ENCODE measurements around the gene UROC1.

Gene UROC1

DNA sequence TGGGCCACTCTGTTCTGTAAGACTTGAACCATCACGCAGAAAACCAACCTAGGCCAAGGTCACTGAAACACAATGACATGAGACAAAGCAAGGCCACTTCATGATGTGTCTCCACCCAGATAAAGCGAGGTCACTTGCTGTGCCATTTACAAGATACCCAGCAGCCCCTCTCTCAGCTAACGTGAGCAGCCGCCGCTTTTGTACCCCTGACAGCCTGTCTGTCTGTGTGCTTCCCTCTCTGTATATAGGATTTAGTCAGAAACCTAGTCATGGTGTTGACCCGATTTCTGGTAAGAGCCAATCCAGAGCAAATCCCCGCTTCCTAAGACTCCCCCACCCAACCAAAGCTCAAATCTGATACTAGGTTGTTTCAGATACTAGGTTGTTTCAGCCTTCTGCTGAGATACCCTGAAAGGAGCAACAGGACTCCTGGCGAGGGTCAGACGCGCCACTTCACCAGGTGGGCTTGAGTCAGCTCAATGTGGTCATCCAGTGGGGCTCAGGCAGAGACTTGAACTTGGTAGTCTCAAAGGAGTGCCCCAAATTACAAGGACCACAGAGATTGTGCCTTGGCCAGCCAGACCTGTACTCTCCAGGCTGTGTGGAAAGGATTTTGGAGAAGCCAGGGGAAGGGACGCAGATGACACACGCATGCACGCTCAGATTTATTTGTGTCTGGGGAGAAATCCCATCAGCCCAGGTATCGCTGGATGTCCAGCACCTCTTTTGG lies 38.8 kb downstream of the UROC1 start:
- DNase-seq (ENCODE audit: low read depth): no peak

DNA sequence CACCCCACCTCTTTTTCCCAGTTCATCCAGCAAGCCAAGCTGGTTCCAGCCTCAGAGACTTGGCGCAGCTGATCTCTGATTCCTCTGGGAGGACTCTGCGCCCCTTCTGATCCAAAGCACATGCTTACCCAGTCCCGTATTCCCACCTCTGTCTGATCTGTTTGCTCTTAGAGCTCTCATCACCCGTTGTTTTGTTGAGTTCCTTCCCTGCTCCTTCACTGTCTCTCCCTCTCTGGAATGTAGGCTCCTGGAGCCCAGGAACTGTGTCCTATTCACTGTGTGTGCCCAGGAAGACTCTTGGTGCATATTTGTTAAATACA lies 40.6 kb downstream of the UROC1 start:
- DNase-seq (ENCODE audit: low read depth): no peak

DNA sequence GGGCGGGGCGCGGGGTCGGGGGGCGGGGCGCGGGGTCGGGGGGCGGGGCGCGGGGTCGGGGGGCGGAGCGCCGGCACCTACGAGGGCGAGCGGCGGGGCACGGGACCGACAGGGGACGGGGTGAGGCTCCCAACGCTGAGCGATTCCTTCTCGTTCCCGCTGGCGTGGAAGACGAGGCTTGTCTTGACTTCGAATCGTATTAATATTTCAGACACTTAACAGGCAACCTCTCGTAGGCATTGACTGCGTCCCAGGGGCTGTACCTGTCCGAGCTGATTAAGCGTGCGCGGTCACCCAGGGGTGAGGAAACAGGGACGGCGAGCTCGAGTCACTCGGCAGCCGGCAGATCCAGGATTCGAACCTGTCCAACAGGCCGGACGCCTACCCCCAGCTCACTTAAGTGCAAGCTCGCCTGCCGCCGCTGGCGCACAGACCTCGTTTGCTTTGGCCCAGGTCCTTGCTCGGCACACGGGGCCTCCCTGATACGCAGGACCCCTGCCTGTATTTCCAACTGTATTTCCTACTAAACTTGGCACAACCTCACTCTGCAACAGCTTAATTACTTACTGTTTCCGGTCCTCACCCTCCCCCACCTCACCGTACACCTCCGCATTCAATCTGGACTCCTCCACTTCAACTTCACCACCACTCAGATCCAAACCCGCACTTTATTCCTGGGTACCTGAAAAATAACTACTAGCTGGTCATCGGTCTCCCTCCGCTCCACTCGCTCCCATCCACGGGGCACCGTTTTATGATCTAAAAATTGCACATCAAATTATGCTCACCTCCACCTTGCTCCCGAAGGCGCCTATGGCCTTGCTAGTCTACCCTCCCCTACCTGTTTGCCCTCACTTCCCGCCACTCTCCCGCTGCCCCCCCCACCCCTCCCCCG lies 41.2 kb downstream of the UROC1 start:
- DNase-seq (ENCODE audit: low read depth): peak; percentile 43

DNA sequence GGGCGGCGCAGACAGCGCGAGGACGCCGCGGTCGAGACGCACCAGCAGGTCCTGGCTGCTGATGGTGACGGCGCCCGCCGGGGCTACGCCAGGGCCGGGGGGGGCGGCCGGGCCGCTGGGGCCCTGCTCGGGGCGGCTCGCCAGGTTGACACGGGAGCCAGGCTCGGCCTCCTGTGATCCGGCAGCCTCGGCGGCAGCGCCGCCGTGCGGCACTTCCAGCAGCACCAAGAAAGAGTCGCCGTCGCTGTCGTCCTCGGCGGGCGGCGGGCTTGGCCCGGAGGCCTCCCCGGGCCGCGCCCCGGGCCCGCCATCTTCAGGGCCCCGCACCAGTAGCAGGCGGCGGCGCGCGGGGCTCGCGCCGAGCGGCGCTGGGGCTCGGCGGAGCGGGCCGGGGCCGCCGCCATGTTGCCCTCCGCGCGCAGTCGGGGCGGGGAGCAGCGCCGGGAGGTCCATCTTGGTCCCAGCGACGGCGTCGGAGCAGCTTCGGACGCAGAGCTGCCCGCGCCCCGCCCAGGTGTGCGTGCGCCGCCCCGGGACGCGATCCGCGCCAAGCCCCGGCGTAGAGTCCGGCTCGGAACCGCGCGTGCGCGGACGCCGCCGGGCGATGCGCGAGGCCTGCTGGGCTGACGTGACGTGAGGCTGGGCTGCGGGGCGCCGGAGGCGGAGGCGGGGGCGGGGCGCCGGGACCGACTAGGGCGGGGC lies 42.0 kb downstream of the UROC1 start, which contains the start of gene ZXDC:
Gene ZXDC, minus strand, starts transcription at position 479 of the 702 bp plus-strand sequence. Its CDS starts 26 bp downstream, at position 453.
- peak; percentile 92 for DNase-seq (ENCODE audit: low read depth)

DNA sequence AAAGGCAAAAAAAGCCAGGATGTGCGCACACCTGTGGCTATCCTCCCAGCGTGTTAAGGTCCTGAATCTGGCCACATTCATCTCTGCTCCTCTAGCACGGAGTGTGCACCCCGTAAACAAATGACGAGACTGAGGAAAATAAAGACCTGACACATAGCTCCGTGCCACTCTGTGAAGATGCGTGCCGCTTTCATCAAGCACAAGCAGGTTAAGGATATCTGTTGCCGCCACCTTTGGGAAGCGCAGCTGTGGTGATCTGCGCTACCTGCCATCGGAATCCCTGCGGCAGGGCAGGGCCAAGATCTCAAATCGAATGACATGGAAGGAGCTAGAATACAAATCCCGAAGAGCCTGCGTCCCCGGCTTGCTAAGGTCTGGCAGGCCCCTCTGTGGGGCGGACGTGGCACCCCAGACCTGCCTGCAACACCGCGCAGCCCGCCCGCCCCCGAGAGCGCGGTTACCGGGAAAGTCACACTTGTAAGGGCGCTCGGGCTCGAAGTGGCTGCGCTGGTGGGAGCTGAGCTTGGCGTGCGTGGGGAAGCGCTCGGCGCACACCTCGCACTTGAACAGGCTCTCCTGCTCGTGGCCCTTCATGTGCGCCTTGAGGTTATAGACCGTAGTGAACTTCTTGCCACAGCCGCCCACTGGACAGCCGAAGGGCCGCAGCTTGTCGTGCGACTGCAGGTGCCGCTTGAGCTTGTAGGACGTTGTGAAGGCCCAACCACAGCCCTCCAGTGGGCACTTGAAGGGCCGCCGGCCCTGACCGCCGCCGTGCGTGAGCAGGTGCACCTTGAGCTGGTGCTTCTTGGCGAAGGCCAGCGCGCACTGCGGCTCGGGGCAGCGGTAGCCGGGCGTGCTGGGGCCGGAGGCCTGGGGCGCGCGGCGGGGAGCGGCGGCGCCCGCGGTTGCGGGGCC lies 42.8 kb downstream of the UROC1 start:
- DNase-seq (ENCODE audit: low read depth): peak; percentile 53

DNA sequence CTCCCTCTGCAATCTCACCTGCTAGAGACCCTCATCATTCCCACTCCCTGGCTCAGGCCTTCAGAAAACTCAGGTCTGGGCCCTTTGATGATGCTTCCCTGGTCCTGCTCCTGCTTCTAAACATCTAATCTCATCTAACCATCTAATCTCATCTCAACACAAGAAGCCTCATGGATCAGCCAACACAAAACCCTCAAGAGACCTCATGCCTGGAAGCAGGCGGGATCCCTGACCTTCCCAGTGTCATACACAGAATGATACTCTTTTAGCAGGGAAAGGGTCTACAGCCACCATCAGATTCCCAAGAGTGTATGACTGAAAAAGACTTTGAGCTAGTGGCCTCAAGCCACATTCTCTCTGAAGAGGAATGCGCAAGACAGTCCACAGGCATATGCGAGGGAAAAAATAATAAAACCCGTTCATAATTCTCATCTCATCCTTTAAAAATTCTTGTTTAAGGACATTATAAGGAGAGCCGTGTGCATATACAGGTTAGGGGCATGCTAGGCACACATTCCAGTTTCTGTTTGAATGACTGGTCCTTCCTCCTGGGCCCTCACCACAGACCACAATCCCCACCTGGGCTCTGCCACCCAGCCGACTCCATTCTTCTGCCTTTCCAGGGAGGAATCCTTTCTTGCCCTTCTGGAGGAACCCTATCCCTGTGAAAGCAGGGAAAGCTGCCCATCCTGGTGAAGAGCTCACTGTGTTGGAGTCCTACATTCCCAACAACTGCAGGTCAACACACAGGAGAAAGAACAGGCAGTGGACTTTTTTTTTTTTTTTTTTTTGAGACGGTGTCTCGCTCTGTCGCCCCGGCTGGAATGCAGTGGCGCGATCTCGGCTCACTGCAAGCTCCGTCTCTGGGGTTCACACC lies 44.0 kb downstream of the UROC1 start:
- no peak for DNase-seq (ENCODE audit: low read depth)

DNA sequence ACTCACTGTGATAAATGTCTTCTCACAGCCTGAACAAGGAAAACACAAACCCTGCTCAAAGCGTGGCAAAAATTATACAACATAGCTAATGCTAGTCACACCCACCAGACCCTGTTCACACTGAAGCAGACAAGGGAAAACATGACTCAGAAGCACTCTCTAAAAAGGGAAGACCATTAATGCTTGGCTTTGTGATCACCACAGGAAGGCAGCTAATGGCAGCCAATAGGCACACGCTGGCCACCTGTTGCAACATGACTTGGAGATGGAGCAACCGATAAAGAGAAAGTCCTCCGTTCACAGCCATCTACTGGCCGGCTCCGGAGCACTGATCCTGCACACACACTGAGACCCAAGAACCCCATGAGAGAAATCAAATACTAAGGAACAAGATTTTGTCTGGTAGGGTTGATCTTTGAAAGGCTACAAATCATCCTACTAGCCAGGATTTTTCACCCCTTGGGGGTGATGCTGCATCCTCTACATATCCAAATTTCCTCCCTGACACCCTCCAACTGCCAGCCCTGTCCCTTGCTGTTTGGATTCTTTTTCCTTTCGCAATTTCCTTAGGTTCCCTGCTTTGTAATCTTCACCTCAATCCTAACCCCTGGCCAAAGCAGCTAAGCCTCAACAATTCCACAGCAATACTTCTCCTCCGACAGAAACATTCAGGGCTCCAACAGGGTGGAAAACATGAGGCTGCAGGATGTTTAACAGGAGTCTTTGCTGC lies 45.1 kb downstream of the UROC1 start:
- peak; percentile 97 for DNase-seq (ENCODE audit: low read depth)

DNA sequence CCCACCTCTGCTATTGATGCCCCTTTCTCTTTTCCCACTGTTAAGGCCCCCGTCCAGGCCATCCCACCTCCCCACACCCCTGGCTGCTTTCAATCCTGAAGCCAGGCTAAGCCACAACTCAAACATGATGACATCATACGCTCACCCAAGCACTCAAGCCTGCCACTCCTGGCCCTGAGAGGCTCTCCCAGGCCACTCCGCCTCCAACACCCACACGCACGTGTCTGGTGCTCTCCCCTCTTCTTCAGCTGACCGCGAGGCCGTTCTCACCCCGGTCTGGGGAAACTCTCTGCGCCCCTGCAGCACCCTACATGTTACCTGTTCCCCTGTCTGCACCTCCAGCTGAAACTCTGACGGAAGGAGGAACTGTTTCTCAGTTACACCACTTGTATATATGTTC lies 48.1 kb downstream of the UROC1 start:
- DNase-seq (ENCODE audit: low read depth): no peak

DNA sequence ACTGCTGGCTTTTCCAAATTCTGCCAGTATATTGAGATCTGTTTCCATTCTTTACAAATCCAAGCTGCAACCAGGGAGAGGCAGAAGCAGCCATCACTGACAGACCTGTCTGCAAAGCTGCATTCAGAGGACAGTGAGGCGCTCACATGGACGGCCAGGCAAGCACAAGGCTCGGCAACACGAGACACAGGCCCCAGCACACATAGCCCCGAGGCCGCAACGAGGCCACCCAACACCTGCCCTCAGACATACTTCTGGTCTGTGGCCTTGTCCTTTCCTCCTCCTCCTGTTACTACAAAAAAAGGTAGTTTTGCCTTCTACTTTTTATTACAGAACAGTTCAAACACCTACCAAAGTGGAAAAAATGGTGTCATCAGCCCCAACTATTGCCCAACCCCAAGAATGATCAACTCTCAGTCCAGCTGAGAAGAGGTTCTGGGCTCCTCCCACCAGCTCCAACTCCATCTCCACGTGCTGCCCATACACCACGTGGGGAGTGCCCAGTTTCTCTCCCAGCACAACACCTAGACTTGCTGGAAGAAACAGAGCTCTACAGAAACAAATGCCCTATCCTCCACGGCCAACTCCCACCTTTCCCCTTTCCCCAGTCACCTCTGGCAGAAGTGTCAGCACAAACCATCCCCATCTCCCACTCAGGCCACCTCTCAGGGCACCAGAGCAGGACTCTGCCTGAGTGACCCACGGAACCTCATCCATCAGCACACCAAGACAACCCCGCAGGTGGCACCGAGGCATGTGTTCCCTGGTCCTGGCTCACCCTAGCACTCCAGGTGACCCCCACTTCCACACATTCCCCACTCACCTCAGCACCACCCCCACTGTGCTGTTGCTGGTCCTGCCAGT lies 49.3 kb downstream of the UROC1 start:
- peak; percentile 62 for DNase-seq (ENCODE audit: low read depth)

DNA sequence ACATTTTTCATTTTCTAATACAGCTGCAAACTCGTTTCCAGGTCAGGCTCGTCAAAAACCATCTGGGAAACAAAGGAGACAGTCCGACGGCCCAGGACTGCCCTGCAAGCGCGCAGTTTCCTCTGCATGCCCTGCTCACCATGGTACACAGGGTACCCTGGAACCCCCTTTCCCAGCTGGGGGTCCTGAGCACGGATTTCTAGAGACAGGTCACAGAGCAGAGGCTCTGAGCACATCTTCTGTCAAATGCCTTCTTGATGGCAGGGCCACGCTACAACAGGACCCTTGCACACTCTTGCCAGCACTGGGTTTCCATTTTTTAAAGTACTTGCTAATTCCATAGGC lies 50.0 kb downstream of the UROC1 start:
- DNase-seq (ENCODE audit: low read depth): no peak

DNA sequence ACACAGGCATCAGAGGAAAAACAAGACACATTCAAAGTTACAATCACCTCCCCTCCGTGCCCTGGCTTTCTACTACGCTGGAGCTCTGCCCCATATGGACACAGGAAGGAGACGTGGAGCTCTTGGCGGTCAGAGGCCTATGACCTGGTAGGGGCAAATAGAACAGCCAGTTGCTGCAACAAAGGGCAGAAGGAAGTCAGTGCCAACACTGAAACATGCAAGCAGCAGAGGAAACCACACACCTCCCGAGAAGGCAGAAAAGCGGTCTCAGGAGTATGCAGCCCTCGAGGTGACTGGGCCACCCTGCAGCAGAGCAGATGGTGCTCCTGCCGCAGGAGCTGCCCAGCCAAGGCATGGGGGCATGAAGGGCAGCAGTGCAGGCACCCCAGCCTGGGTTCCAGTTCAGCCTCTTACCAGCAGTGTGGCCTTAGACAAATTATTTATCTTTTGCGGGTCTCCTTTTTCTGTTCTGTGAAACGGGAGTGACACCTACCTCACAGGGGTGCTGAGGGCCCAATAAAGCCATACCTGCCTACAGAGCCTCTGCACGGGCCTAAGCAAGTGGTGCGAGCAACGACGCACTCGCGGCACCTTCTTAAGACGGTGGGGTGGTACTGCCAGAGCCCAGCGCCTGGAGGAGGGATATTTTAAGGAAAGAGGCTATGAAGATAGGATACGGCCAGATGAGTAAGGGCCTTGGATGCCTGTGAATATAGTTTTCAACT lies 50.5 kb downstream of the UROC1 start:
- no peak for DNase-seq (ENCODE audit: low read depth)

DNA sequence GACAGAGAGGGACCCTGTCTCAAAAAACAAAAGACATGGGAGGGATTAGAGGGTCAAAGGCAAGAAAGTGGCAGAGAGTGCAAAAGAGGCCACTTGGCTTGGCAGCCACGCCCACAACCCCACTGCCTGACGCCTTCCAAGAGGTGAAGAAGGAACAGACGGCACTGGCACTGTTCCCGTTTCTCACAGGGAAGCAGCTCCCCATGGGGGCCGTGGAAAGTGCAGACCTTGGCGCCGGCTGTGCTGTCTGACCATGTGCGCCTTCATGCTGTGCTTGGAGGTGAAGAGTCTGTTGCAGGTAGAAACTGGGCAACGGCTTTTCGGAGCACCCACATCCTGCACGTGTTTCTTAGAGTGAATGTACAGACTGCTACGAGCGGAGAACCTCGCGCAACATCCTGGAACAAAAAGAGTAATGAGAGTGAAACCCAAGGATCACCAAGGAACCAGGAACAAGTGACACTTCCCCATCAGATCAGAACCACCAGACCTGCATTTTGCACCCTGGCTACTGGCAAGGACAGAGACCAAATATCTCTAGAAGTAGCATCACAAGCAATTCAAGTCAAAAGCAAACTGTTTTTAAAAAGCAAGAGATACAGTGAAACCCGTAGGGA lies 51.5 kb downstream of the UROC1 start:
- DNase-seq (ENCODE audit: low read depth): no peak

DNA sequence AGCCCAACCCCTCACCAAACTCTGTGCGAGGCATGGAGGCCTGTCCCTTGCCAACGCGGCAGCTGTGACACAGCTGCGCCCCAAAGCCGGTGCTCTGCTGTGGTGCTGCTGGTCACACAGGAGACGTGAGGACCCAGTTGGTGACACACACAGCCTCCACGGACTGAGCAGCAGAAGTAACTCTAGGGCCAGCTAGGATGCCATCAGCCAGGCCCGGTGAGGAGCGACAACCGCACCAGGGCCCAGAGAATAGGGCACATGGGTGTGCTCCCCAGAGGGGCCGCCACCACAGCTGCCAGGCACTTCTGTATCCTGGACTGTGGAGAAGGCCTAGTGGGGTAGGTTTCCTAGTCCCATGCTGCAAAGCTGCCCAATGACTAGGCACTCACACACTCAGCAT lies 52.6 kb downstream of the UROC1 start:
- no peak for DNase-seq (ENCODE audit: low read depth)

DNA sequence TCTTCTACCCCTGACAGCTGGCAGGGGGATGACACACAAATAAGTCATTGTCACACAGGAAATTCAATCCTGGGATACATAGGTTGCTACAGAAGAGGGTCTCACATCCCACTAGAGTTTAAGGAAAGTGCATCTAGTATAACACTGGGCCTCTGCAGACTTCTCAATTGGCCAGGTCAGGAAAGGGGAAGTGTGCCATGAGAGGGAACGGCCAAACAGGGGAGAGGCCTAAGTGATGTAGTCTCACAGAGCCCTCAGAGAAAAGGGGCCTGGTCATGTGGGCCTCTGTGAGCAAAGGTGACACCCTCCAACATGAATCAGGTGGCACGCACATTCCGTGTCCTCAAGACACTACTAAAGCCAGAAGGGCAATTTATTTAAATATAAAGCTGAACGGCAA lies 53.1 kb downstream of the UROC1 start:
- no peak for DNase-seq (ENCODE audit: low read depth)

DNA sequence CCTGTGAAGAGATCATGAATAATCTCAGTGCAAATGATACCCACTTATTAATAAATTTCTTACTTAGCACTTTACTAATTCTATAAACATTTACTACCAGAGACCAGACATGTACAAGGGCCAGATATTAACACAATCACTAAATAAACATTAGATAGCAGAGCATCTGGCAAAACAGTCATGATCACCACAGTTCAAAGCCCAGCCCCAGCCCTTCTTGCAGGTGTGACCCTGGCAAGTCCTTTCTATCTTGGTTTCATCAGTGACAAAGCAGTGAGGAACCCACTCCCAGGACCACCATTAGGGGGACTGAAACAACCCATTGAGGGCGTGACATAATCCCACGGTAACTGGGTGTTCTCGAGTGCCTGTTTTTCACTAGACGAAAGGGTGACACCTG lies 53.5 kb downstream of the UROC1 start:
- DNase-seq (ENCODE audit: low read depth): no peak

DNA sequence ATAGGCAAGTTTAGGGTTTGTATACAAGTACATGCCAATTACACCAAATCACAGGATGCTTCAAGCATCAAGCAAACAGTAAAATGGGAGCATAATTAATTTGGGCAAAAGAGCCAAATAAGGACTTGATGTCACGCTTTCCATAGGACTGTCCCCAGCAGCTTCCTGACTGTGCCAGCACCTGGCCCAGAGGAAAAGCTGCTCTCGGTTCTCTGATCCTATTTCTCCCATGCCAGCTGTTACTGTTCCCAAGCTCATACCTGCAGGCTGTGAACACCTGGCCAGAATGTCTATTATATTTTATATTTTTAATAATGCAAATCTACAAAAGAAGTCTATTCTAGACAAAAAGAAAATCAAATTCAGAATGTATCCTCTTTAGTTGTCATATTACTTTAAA lies 54.1 kb downstream of the UROC1 start:
- DNase-seq (ENCODE audit: low read depth): no peak

DNA sequence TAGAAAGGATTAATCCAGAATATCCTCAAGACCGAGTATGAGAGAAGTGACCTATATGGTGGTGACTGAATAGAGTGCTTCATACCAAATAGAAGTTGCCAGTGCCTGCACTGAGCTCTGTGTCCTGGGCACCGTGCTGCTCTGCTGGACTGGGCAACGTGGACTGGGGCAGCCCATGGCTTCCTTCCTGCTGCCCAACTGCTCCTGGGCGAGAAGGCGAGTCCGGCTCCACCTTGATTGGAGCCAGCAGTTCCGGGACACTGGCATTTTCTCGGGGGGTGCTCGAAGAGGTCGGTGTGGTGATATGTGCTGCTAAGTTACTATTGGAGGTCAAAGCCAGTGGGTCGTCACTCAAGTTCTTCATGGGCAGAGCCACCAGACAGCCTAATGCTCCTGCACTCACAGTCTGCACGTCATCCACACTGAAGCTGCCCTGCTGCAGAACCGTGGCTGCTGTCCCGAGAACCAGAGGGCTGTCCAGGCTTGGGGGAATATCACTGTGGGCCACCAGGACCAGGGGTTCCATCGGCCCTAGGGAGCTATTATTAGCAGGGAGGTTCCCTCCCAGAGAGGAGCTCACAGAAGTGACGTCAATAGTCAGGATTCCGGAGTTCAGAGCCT lies 56.0 kb downstream of the UROC1 start:
- no peak for DNase-seq (ENCODE audit: low read depth)

DNA sequence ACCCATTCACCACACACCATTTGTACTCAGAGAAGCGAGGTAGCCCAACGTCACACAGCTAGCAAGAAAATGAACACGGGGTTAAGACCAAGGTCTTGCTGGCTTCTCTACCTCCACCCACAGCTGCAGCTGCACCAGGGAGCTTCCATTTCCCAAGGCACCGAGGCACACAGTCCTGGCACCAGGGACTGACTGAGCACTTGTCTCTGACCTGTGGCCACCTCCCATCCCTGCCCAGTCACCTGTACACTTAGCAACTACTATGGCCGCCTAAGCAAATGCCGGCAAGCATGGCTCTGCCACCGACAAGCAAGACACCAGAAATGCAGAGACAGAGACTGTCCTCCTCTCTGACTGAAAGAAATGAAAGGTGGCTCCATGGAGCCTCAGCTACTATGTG lies 57.2 kb downstream of the UROC1 start:
- DNase-seq (ENCODE audit: low read depth): no peak

Data from iris pigment epithelial cell (primary cell).